Upper lobe of left lung (tissue), 6 donors: Measurements from ENCODE around the gene RAMP3. TPM values are rescaled to one million over a fixed set of nuclear protein-coding genes. Genes with fewer than 3 reads are reported as not detected.
A peak's percentile ranks its signal among the peaks of the same experiment; 100 is the strongest.

ENCODE experiments used
- ATAC-seq, 2 donors: fragments of 200-7000 bp; cut with Tn5 transposase; one replicate each; pipeline ENCODE4 v1.9.1; 2022; ENCODE audit warnings: mild to moderate bottlenecking in 2 of 2, moderate library complexity in 2 of 2; ENCODE audit not compliant: low FRiP score in 2 of 2
- DNase-seq, 2 donors: peaks; one replicate each; pipeline ENCODE4 v3.0.0-alpha.2; 2019 to 2020
- H3K27ac ChIP-seq, 4 donors: fragments of 200-600 bp; sonication (generic); one replicate each; pipeline ENCODE4 v1.5.1; 2016 to 2019
- H3K27me3 ChIP-seq, 4 donors: fragments of 200-600 bp; sonication (generic); one replicate each; pipeline ENCODE4 v1.5.1; 2017 to 2019
- H3K36me3 ChIP-seq, 4 donors: fragments of 200-600 bp; sonication (generic); one replicate each; pipeline ENCODE4 v1.5.1; 2016 to 2019
- H3K4me1 ChIP-seq, 4 donors: fragments of 200-600 bp; sonication (generic); one replicate each; pipeline ENCODE4 v1.5.1; 2018 to 2019
- H3K4me3 ChIP-seq, 4 donors: fragments of 200-600 bp; sonication (generic); one replicate each; pipeline ENCODE4 v1.5.1; 2017 to 2019; ENCODE audit warnings: mild to moderate bottlenecking in 2 of 4, moderate library complexity in 1 of 4
- H3K9me3 ChIP-seq, 4 donors: fragments of 200-600 bp; sonication (generic); one replicate each; pipeline ENCODE4 v1.5.1; 2018 to 2019
- CTCF ChIP-seq, 6 experiments: fragments of 450-650 bp in 4 of 6; fragments of 200-600 bp in 2 of 6; sonication (generic) in 2 of 6; IDR thresholded peaks; one replicate each; pipeline ENCODE4 v1.5.1; 2016 to 2019; ENCODE audit warnings: antibody characterized with exemption in 6 of 6
- EP300 ChIP-seq, 4 donors: sonication (generic); formaldehyde crosslinking; IDR thresholded peaks; one replicate each; pipeline ENCODE4 v1.5.1; 2017; ENCODE audit warnings: antibody characterized with exemption in 4 of 4, control low read depth in 2 of 4
- POLR2A ChIP-seq, 4 donors: fragments of 450-650 bp; IDR thresholded peaks; one replicate each; pipeline ENCODE4 v1.5.1; 2016 to 2017; ENCODE audit warnings: antibody characterized with exemption in 4 of 4, mild to moderate bottlenecking in 2 of 4
- POLR2AphosphoS5 ChIP-seq, 2 donors: sonication (generic); formaldehyde crosslinking; IDR thresholded peaks; one replicate each; pipeline ENCODE4 v1.5.1; 2017; ENCODE audit warnings: antibody characterized with exemption in 2 of 2
- WGBS, 2 donors: methylation state at CpG; one replicate each; pipeline ENCODE4 v1.1.5; 2017 to 2018; 5-methylcytosine and 5-hydroxymethylcytosine counted together
- total RNA-seq, 6 donors: library from RNA; depleted of rRNA in 4 of 6; stranded (reverse); fragments of >200 nt in 4 of 6; gene quantifications; one replicate each; pipeline versions ENCODE4 v1.1.0 to v1.2.1, GENCODE V29; 2016 to 2021
- donor health status: DM: no; HTN: no; CAD: no; lungs with moderate emphysema.
- donor health status: DM: no; HTN: yes; CAD: no; lungs with severe emphysema.

Gene RAMP3
- total RNA-seq, 6 donors from 2014 or later, result 33.5 to 306 (median 88.1) TPM

- ATAC-seq, result no peak
- H3K27me3 ChIP-seq, result no peaks in the 10 kb centered on the region
- peaks cover 8 to 21% (median 14%) of the 10 kb centered on the region in 4 donors for H3K4me1 ChIP-seq
- no peak for DNase-seq
- no peak overlapping the region for H3K27ac ChIP-seq
- TF ChIP-seq CTCF (IDR thresholded peaks at IDR 0.05) (no peak), POLR2AphosphoS5 (IDR thresholded peaks at IDR 0.05) (no peak), EP300 (IDR thresholded peaks at IDR 0.05) (no peak), POLR2A (IDR thresholded peaks at IDR 0.05) (no peak)
- no peak overlapping the region for H3K4me3 ChIP-seq
- H3K9me3 ChIP-seq, result no peaks in the 10 kb centered on the region
- no peaks in the 10 kb centered on the region for H3K36me3 ChIP-seq
These were observed 42.7 kb upstream of the RAMP3 start for GRCh38 chr7:45114926-45115325.

GRCh38 chr7:45116048-45116447 is 41.5 kb upstream of the RAMP3 start:
- H3K27me3 ChIP-seq, result no peaks in the 10 kb centered on the region
- H3K4me1 ChIP-seq, result peaks cover 5 to 10% (median 6%) of the 10 kb centered on the region in 4 donors
- no peak overlapping the region for H3K27ac ChIP-seq
- peak in 1 of 2 donors; percentile 34 for DNase-seq
- WGBS, 2 donors, result 62 to 80% methylated on average over 1 of the region's 1 CpG
- no peaks in the 10 kb centered on the region for H3K9me3 ChIP-seq
- TF ChIP-seq CTCF (IDR thresholded peaks at IDR 0.05), result no peak
- no peak for TF ChIP-seq POLR2AphosphoS5 (IDR thresholded peaks at IDR 0.05)
- no peak for TF ChIP-seq POLR2A (IDR thresholded peaks at IDR 0.05)
- no peak for TF ChIP-seq EP300 (IDR thresholded peaks at IDR 0.05)
- H3K36me3 ChIP-seq, result no peaks in the 10 kb centered on the region
- no peak for ATAC-seq
- no peak overlapping the region for H3K4me3 ChIP-seq

GRCh38 chr7:45117582-45117981 is 40.0 kb upstream of the RAMP3 start:
- 80 to 90% methylated on average over 3 to 4 of the region's 4 CpGs for WGBS, 2 donors
- DNase-seq (no peak), ATAC-seq (peak in 1 of 2 donors; percentile 52)
- Histone ChIP-seq H3K27ac (no peak overlapping the region), H3K9me3 (no peaks in the 10 kb centered on the region), H3K27me3 (no peaks in the 10 kb centered on the region), H3K4me1 (peaks cover 0 to 1% (median under 1%) of the 10 kb centered on the region in 4 donors), H3K4me3 (no peak overlapping the region), H3K36me3 (no peaks in the 10 kb centered on the region)
- no peak for TF ChIP-seq CTCF (IDR thresholded peaks at IDR 0.05)

GRCh38 chr7:45118292-45118691 is 39.3 kb upstream of the RAMP3 start:
- ATAC-seq, result no peak
- WGBS, 2 donors, result 82 to 91% methylated on average over 4 of the region's 4 CpGs
- no peak for DNase-seq
- no peak for TF ChIP-seq POLR2A (IDR thresholded peaks at IDR 0.05)
- TF ChIP-seq EP300 (IDR thresholded peaks at IDR 0.05), result no peak
- no peak for TF ChIP-seq CTCF (IDR thresholded peaks at IDR 0.05)
- TF ChIP-seq POLR2AphosphoS5 (IDR thresholded peaks at IDR 0.05), result no peak
- Histone ChIP-seq H3K27me3 (no peaks in the 10 kb centered on the region), H3K27ac (no peak overlapping the region), H3K4me1 (peaks cover 0 to 5% (median 1%) of the 10 kb centered on the region in 4 donors), H3K4me3 (no peak overlapping the region), H3K36me3 (no peaks in the 10 kb centered on the region), H3K9me3 (no peaks in the 10 kb centered on the region)

- DNase-seq (no peak), ATAC-seq (no peak)
- H3K27me3 ChIP-seq, result no peaks in the 10 kb centered on the region
- no peak overlapping the region for H3K27ac ChIP-seq
- WGBS, 2 donors, result 96 to 100% methylated on average over 1 to 3 of the region's 3 CpGs
- no peaks in the 10 kb centered on the region for H3K36me3 ChIP-seq
- H3K4me1 ChIP-seq, result peaks cover 0 to 8% (median 2%) of the 10 kb centered on the region in 4 donors
- no peak overlapping the region for H3K4me3 ChIP-seq
- H3K9me3 ChIP-seq, result no peaks in the 10 kb centered on the region
- no peak for TF ChIP-seq CTCF (IDR thresholded peaks at IDR 0.05)
- TF ChIP-seq POLR2AphosphoS5 (IDR thresholded peaks at IDR 0.05), result no peak
- TF ChIP-seq EP300 (IDR thresholded peaks at IDR 0.05), result no peak
- TF ChIP-seq POLR2A (IDR thresholded peaks at IDR 0.05), result no peak
These were observed 38.7 kb upstream of the RAMP3 start for GRCh38 chr7:45118889-45119331.
